GM12872 (cell line): Measurements from ENCODE around the gene FCHSD2.

Experiments
- CTCF ChIP-seq: IDR thresholded peaks from 3 replicates; pipeline ENCODE4 v1.5.1; 2011; ENCODE audit warnings: low read depth, mild to moderate bottlenecking, low read length, moderate library complexity; ENCODE audit not compliant: insufficient read depth

FCHSD2 gene

DNA sequence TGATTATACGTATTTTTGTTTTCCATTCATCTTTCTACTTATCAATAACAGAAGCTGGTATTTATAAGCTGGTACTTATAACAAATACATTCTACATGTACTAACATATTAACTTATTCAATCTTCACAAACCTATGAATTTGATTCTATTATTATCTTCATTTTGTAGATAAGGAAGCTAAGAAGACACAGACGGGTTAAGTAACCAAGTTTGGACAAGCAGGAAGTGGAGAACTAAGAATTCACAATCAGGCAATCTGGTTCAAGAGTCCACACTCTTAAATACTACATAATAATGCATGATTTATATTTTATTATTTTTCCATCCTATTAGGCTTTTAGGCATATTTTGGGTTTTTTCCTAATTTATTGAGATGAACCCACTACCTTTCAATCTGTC is 25.0 kb downstream of the FCHSD2 start:
- no peak for TF ChIP-seq CTCF

GRCh38 chr11:73116636-73117035 is 25.5 kb downstream of the FCHSD2 start:
- TF ChIP-seq CTCF: no peak

DNA sequence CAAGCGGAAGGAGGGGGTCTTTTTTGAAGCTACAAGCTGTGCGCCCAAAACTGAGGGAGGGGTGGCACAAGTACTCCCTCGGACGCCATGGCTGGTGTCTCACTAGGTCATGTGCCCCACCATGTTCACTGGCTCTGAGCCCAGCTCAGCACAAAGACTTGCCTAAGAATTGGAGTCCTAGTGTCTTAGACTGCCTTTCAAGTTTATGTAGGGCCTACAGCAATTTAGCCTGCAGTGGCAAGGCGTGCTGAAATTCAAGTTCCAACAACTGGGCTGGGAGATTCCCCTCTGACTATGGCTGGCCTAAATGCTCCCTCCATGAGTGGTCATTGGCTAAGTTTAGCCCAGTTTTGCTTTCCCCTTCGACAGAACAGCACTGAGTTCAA is 27.3 kb downstream of the FCHSD2 start:
- no peak for TF ChIP-seq CTCF

GRCh38 chr11:73114110-73114834 is 27.8 kb downstream of the FCHSD2 start:
- no peak for TF ChIP-seq CTCF

DNA sequence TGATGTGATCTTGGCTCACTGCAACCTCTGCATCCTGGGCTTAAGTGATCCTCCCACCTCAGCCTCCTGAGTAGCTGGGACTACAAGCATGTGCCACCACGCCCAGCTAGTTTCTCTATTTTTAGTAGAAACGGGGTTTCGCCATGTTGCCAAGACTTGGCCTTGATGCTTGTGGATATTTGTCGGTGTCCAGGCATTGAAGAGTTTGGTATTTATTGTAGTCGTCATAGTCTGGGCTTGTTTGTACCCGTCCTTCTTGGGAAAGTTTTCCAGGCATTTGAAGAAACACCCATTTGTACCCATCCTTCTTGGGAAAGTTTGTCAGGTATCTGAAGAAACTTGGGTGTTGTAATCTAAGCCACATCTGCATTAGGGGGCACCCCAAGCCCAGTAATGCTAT is 28.7 kb downstream of the FCHSD2 start:
- no peak for TF ChIP-seq CTCF

DNA sequence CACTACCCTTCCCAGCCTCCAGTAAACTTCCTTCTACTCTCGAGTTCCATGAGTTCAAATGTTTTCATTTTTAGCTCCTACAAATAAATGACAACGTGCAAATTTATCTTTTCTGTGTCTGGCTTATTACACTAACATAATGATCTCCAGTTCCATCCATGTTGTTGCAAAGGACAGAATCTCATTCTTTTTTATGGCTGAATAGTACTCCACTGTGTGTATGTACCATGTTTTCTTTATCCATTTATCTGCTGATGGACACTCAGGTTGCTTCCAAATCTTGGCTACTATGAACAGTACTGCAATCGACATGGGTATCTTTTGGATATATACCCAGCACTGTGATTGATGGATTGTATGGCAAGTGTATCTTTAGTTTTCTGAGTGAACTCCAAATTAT is 34.5 kb downstream of the FCHSD2 start:
- no peak for TF ChIP-seq CTCF

- no peak for TF ChIP-seq CTCF
These were observed 35.8 kb downstream of the FCHSD2 start for GRCh38 chr11:73106347-73106746.
